BLaER1 (cell line): ENCODE results near the gene RPRD1B.

Source experiments
- H3K27ac ChIP-seq: shearing (Covaris generic); formaldehyde crosslinking; 2 replicates; pipeline ENCODE4 v1.8.1; 2022
- H3K27me3 ChIP-seq: shearing (Covaris generic); formaldehyde crosslinking; 2 replicates; pipeline ENCODE4 v1.8.1; 2022
- H3K36me3 ChIP-seq: shearing (Covaris generic); formaldehyde crosslinking; 2 replicates; pipeline ENCODE4 v1.8.1; 2022
- H3K4me1 ChIP-seq: shearing (Covaris generic); formaldehyde crosslinking; 2 replicates; pipeline ENCODE4 v1.8.1; 2022
- H3K4me2 ChIP-seq: shearing (Covaris generic); formaldehyde crosslinking; 2 replicates; pipeline ENCODE4 v1.8.1; 2022
- H3K4me3 ChIP-seq: shearing (Covaris generic); formaldehyde crosslinking; 2 replicates; pipeline ENCODE4 v1.8.1; 2022
- H3K9ac ChIP-seq: shearing (Covaris generic); formaldehyde crosslinking; 2 replicates; pipeline ENCODE4 v1.8.1; 2022
- H3K9me3 ChIP-seq: shearing (Covaris generic); formaldehyde crosslinking; 2 replicates; pipeline ENCODE4 v1.8.1; 2022
- H4K20me1 ChIP-seq: shearing (Covaris generic); formaldehyde crosslinking; 2 replicates; pipeline ENCODE4 v1.8.1; 2022
- Cebpa-rat ChIP-seq: shearing (Covaris generic); IDR thresholded peaks from 2 replicates; pipeline ENCODE4 v1.8.1; 2022

RPRD1B gene

DNA sequence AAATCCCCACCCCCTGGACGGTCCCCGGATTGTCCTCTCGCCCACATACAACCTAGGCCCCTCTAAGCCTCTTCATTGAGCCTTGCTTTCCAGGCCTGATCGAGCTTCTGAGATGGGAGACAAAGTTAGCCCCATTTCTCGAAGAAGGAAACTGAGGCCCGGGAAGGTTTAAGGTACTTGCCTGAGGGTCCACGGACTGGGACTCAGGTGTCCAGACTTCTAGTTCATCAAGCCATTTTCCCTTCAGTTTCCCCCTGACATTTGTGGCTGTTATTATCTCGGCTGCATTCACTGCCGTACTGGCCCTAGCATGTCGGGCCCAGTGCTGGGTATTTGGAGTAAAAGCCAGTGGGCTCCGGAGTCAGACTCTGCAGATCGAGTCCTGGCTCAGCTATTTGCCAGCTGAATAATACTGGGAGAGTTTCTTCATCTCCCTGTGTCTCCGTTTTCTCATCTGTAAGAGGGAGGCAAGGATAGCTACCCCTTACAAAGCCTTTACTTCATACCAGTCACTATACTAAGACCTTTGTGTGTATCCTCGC lies 633 bp downstream of the RPRD1B start:
- H3K4me3 ChIP-seq = peak overlapping the region; percentile 97
- peaks cover 21% of the 10 kb centered on the region for H3K36me3 ChIP-seq
- peaks cover 61% of the 10 kb centered on the region for H3K4me1 ChIP-seq
- peak overlapping the region; percentile 91 for H3K4me2 ChIP-seq
- H4K20me1 ChIP-seq = peaks cover 42% of the 10 kb centered on the region
- H3K9me3 ChIP-seq = no peaks in the 10 kb centered on the region
- peak overlapping the region; percentile 98 for H3K9ac ChIP-seq
- peak overlapping the region; percentile 98 for H3K27ac ChIP-seq
- TF ChIP-seq Cebpa-rat = no peak
- H3K27me3 ChIP-seq = no peaks in the 10 kb centered on the region

DNA sequence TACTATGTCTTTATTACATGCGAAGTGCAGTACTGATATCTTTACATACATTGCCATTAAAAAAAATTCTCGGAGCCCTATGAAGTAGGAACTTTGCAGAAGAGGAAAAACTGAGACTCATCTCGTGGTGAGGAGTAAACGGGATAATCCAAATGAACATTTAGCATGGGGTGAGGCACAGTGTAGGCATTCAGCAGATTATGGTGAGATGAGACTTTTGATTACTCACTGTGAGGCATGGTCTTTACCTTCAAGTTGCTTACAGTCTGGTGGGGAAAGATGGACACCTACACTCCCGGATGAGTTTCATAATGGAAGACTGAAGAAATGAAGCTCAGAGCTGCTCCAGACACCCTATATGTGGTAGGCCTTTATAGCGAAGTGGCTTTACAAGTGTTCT lies 1.4 kb downstream of the RPRD1B start:
- H4K20me1 ChIP-seq = peaks cover 49% of the 10 kb centered on the region
- H3K36me3 ChIP-seq = peaks cover 29% of the 10 kb centered on the region
- H3K9ac ChIP-seq = peak overlapping the region; percentile 98; the same call in 1 of the 2 replicates
- no peak overlapping the region for H3K27ac ChIP-seq
- no peaks in the 10 kb centered on the region for H3K27me3 ChIP-seq
- no peak for TF ChIP-seq Cebpa-rat
- H3K4me1 ChIP-seq = peaks cover 61% of the 10 kb centered on the region
- H3K4me2 ChIP-seq = peak overlapping the region; percentile 91
- H3K4me3 ChIP-seq = peak overlapping the region; percentile 97
- H3K9me3 ChIP-seq = no peaks in the 10 kb centered on the region

DNA sequence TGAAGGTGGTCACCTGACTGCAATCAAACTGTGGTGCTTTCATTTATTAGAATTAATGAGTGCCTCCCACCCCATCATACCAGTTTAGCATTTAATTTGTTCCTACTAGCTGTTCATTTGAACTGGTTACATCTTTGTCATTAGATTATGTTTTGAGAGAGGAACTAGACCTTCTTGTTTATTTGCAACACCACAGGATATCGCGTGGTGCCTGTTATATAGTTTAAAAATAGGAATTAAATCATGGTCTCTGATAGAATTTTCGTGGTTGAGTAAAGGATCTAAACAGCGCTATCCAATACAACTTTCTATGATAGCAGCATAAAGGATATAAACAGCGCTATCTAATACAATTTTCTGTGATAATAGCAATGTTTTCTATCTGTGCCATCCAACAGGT lies 2.8 kb downstream of the RPRD1B start:
- Histone ChIP-seq H3K4me2 (peak overlapping the region; percentile 46), H3K9ac (no peak overlapping the region)

DNA sequence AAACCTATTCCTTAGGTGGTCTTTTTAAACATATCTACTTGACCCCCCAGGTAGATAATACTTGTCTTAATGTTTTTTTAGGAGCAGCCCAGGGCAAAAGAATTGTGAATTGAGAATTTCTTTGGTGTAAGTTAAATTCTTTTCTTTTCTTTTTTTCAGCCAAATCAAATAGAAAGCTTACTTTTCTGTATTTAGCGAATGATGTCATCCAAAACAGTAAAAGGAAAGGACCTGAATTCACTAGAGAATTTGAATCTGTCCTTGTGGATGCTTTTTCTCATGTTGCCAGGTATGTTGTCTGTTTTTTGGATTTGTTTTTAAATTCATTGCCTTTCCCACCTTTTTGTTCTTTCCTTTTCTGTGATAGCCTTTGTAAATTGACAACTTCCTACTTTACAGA lies 6.7 kb downstream of the RPRD1B start:
- H3K27me3 ChIP-seq = no peaks in the 10 kb centered on the region
- H3K4me2 ChIP-seq = no peak overlapping the region
- peaks cover 75% of the 10 kb centered on the region for H3K36me3 ChIP-seq
- peaks cover 84% of the 10 kb centered on the region for H4K20me1 ChIP-seq
- peaks cover 23% of the 10 kb centered on the region for H3K4me1 ChIP-seq
- H3K27ac ChIP-seq = no peak overlapping the region
- H3K9ac ChIP-seq = no peak overlapping the region
- no peak overlapping the region for H3K4me3 ChIP-seq
- no peak for TF ChIP-seq Cebpa-rat
- no peaks in the 10 kb centered on the region for H3K9me3 ChIP-seq

More for the DNA sequence above, 2.8 kb downstream of the RPRD1B start:
- no peaks in the 10 kb centered on the region for H3K9me3 ChIP-seq
- no peak for TF ChIP-seq Cebpa-rat
- H3K27me3 ChIP-seq = no peaks in the 10 kb centered on the region
- peaks cover 42% of the 10 kb centered on the region for H3K36me3 ChIP-seq
- peaks cover 59% of the 10 kb centered on the region for H4K20me1 ChIP-seq
- H3K4me3 ChIP-seq = no peak overlapping the region
- H3K27ac ChIP-seq = no peak overlapping the region
- H3K4me1 ChIP-seq = peaks cover 50% of the 10 kb centered on the region

DNA sequence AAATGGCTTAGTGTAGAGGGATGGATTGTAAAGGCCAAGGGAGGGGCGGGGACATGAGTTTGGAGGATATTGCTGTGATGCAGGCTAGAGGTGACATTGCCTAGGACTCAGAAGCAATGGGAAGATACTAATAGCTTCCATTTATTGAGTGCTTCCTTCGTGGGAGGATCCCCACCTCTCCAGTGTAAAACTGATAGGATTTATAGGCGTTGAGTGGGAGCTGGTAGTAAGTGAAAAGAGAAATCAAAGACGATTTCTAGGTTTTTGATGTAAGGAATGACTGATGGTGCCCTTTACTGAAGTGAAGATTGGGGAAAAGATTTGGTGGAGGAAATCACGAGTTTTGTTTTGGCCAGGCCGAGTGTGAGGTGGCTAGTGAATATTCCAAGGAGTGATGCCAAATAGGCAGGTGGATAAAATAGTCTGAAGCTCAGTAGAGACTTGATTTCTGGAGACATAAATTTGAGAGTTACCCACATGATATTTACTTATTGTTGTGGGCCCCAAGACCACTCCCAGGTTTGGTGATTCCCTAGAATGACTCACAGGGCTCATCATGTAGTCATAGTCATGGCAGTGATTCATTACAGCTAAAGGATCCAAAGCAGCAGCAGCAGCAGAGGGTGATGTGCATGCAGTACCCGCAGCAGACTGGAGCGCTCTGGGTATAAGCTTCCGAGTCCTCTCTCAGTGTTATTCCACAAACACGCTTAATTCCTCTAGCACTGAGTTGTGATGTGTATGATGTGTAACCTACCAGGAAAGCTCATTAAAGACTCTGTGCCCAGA lies 10.2 kb downstream of the RPRD1B start:
- no peaks in the 10 kb centered on the region; the same call in 1 of the 2 replicates for H3K4me1 ChIP-seq
- H4K20me1 ChIP-seq = peaks cover 87% of the 10 kb centered on the region
- no peak overlapping the region for H3K4me3 ChIP-seq
- no peak overlapping the region for H3K4me2 ChIP-seq
- H3K27ac ChIP-seq = no peak overlapping the region
- H3K36me3 ChIP-seq = peaks cover 89% of the 10 kb centered on the region
- H3K9me3 ChIP-seq = no peaks in the 10 kb centered on the region
- H3K9ac ChIP-seq = no peak overlapping the region
- no peaks in the 10 kb centered on the region for H3K27me3 ChIP-seq
- no peak for TF ChIP-seq Cebpa-rat

- Histone ChIP-seq H3K4me1 (no peaks in the 10 kb centered on the region; the same call in 1 of the 2 replicates), H3K4me2 (no peak overlapping the region), H3K27me3 (no peaks in the 10 kb centered on the region), H3K9ac (no peak overlapping the region), H3K27ac (no peak overlapping the region), H3K4me3 (no peak overlapping the region), H4K20me1 (peaks cover 87% of the 10 kb centered on the region), H3K9me3 (no peaks in the 10 kb centered on the region), H3K36me3 (peaks cover 94% of the 10 kb centered on the region)
- no peak for TF ChIP-seq Cebpa-rat
Measured at GRCh38 chr20:38044685-38045084, 11.1 kb downstream of the RPRD1B start.

- TF ChIP-seq Cebpa-rat = no peak
- peaks cover 92% of the 10 kb centered on the region for H4K20me1 ChIP-seq
- no peaks in the 10 kb centered on the region for H3K9me3 ChIP-seq
- no peak overlapping the region for H3K4me3 ChIP-seq
- peaks cover 93% of the 10 kb centered on the region for H3K36me3 ChIP-seq
- H3K27ac ChIP-seq = no peak overlapping the region
- no peak overlapping the region for H3K9ac ChIP-seq
- no peaks in the 10 kb centered on the region for H3K27me3 ChIP-seq
- no peak overlapping the region for H3K4me2 ChIP-seq
- no peaks in the 10 kb centered on the region; the same call in 1 of the 2 replicates for H3K4me1 ChIP-seq
Measured at GRCh38 chr20:38046572-38046971, 13.0 kb downstream of the RPRD1B start.

DNA sequence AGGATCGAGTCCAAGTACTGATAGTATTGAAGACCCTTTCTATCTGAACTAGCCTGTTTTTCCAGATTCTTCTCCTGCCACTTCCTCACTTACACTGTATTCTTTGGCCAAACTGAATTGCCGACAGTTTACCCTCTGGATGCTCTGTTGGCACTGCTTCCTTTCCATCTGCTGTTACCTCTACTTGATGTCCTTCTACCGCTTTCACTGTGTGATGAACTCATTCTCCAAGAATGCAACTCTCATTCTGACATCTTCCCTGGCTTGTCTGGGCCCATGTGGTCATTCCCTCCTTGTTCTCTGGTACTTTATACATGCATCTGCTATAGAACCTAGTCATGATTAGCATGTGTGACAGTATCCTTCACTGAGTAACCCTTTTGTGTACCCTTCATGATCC lies 16.3 kb downstream of the RPRD1B start:
- Histone ChIP-seq H3K4me1 (no peaks in the 10 kb centered on the region; the same call in 1 of the 2 replicates), H3K4me2 (no peak overlapping the region), H3K36me3 (peaks cover 89% of the 10 kb centered on the region), H3K4me3 (no peak overlapping the region), H3K27ac (no peak overlapping the region), H3K9me3 (no peaks in the 10 kb centered on the region), H3K9ac (no peak overlapping the region), H4K20me1 (peaks cover 100% of the 10 kb centered on the region), H3K27me3 (no peaks in the 10 kb centered on the region)
- TF ChIP-seq Cebpa-rat = no peak

DNA sequence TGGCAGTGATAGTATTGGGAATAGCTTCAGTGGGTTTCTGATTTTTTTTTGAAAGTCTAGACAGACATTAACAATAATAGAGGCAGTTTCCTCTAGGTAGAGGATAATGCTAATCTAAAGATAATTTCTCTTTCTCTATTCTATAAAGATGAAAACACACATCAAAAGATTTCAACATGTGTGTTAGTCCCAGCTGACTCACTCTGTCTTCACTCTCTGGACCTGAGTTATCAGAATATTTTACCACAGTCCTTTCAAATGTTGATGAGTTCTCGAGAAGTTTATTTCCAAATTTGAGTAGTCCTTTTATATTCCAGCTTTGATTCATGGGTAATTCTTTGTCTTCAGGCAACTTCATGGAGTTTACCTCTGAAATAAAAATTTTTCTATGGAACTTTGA lies 17.1 kb downstream of the RPRD1B start:
- H3K9me3 ChIP-seq = no peaks in the 10 kb centered on the region
- peaks cover 87% of the 10 kb centered on the region for H3K36me3 ChIP-seq
- H3K4me3 ChIP-seq = no peak overlapping the region
- H3K27me3 ChIP-seq = no peaks in the 10 kb centered on the region
- H3K4me1 ChIP-seq = no peaks in the 10 kb centered on the region; the same call in 1 of the 2 replicates
- no peak for TF ChIP-seq Cebpa-rat
- H4K20me1 ChIP-seq = peaks cover 100% of the 10 kb centered on the region
- no peak overlapping the region for H3K27ac ChIP-seq
- H3K4me2 ChIP-seq = no peak overlapping the region
- no peak overlapping the region for H3K9ac ChIP-seq

GRCh38 chr20:38052870-38053269 lies 19.3 kb downstream of the RPRD1B start:
- H3K27ac ChIP-seq = no peak overlapping the region
- H3K36me3 ChIP-seq = peaks cover 84% of the 10 kb centered on the region
- H3K4me1 ChIP-seq = no peaks in the 10 kb centered on the region
- no peak for TF ChIP-seq Cebpa-rat
- H3K9ac ChIP-seq = no peak overlapping the region
- H3K4me3 ChIP-seq = no peak overlapping the region
- H3K9me3 ChIP-seq = no peaks in the 10 kb centered on the region
- no peaks in the 10 kb centered on the region for H3K27me3 ChIP-seq
- peaks cover 100% of the 10 kb centered on the region for H4K20me1 ChIP-seq
- H3K4me2 ChIP-seq = no peak overlapping the region
